COR-L47 (cell line): ENCODE results near the gene TBC1D5.

Experiments used
- DNase-seq: peaks from one replicate; lab custom pipeline; 2025; lab: John Stamatoyannopoulos, UW

The TBC1D5 gene

GRCh38 chr3:17290894-17291293 lies 451.5 kb downstream of the TBC1D5 start:
- no peak for DNase-seq

DNA sequence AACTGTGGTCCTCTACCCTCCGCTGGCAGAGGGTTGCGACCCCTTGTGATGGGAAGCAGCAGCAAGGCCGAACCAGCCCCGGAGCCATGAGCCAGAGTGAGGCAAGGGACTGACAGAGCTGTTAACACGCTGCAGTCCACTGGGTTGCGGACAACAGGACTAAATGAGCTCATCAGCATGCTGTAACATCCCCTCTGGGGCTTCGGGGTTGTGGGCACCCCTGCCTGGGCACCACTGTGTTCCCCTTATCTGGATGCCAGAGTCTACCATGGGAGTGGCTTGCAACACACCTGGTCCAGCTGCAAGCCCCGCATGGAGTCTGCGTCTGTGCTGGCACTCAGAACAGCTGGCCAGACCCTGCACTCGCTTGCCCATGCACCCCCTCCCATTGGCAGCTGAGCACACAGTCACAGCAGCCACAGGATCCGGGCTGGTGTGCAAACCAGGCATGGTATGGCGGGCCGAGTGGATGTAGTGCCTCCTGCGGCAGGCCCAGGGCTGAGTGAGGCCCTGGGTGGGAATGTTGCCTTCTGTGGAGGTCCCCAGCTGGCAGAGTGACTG lies 453.5 kb downstream of the TBC1D5 start:
- DNase-seq, result no peak

DNA sequence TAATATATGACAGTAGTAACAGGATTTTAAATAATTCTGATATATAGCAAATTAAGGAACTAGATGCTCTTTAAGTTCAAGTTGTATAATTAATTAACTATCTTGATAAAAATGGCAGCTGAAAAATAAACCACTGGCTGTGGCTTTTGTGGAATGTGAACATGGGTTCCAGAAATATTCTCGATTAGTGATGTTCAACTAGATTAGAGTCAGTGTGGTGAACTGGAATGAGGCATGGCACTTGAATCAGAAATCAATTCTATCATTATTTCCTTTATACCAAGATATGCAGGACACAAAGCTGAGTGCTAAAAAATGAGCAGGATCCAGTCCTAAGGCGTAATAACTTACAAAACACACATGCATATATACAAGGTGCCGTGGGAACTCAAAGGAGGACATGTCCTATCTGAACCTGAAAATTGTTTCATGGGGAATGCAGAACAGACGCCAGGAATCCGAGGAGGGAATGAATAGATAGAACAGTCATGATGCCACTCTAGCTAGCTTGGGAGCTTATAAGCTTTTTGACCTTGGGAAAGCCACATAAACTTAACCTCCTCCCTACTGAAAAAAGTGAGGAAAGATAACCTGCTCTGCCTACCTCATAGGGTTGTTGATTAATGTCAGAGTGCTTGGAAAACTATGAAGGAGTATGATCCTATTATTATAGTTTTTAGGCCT lies 455.3 kb downstream of the TBC1D5 start:
- no peak for DNase-seq

GRCh38 chr3:17278006-17278405 lies 464.4 kb downstream of the TBC1D5 start:
- no peak for DNase-seq

- DNase-seq, result no peak
Observed at GRCh38 chr3:17266846-17267245, 475.6 kb downstream of the TBC1D5 start.

DNA sequence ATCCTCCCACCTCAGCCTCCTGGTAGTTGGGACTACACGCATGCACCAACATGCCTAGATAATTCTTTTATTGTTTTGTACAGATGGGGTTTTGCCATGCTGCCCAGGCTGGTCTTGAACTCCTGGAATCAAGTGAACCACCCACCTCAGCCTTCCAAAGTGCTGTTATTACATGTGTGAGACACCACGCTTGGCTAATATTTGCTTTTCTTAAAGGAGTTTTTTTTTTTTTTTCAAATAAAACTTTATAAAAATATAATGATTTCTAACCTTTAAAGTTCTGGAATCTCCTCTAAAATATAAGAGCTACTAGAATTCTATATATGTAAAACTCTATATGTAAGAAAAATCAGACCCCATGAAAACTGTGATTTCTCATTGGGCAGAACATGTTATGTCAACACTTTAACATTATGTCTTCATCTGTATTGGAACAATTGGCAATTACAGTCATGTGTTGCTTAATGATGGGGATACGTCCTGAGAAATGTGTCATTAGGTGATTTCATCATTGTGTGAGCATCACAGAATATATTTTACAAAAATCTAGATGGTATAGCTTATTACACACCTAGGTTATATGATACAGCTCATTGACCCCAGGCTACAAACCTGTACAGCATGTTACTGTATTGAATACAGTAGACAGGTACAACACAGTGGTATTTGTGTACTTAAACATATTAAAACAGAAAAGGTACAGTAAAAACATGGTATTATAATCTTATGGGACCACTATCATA lies 480.6 kb downstream of the TBC1D5 start:
- no peak for DNase-seq

DNA sequence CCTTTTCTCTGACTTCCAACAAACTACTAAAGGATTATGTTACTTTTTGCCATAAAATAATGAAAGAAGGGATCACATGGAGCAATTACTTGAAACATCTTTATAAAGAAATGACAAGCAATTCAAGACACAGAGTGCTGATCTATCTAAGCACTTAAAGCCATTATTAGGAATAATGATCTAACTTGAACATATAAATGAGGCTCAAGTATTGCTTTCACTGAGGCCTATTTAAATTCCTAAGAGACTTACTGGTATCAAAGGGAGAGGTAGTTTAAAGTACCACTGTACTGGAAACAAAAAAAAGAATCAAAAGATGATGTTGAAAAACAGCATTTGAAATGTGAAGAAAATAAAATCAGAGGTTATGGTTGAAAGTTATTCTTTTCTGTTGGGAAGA lies 482.2 kb downstream of the TBC1D5 start:
- no peak for DNase-seq

- DNase-seq, result no peak
Observed at GRCh38 chr3:17259685-17260084, 482.7 kb downstream of the TBC1D5 start.

- DNase-seq, result no peak
Observed at GRCh38 chr3:17258823-17259436, 483.5 kb downstream of the TBC1D5 start.

- DNase-seq, result no peak
Observed at GRCh38 chr3:17257269-17257668, 485.2 kb downstream of the TBC1D5 start.

DNA sequence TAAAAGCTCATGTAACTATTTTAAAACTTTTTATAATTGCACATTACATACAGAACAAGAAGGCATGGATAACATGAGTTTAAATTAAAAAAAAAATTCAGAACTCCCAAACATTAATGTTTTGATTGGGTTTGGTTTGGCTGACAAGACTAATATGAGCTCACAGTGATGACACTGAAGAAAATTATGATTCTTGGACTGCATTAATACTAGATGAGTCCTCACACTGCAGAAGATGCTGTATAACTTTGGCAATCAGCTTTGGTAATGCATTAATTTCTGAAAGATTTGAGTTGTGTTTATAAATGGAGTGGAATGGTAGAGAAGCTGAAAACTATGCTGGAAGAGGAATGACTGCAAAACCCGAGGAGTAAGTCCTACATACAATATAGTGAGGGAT lies 498.8 kb downstream of the TBC1D5 start:
- DNase-seq, result no peak

GRCh38 chr3:17239417-17239816 lies 503.0 kb downstream of the TBC1D5 start:
- no peak for DNase-seq

- DNase-seq, result no peak
Observed at GRCh38 chr3:17238023-17238422, 504.4 kb downstream of the TBC1D5 start.

- no peak for DNase-seq
Observed at GRCh38 chr3:17235310-17235709, 507.1 kb downstream of the TBC1D5 start.

GRCh38 chr3:17234382-17234781 lies 508.0 kb downstream of the TBC1D5 start:
- no peak for DNase-seq

- DNase-seq, result peak; percentile 6
Observed at GRCh38 chr3:17233398-17233800, 509.0 kb downstream of the TBC1D5 start.

- DNase-seq, result no peak
Observed at GRCh38 chr3:17232442-17232841, 510.0 kb downstream of the TBC1D5 start.

DNA sequence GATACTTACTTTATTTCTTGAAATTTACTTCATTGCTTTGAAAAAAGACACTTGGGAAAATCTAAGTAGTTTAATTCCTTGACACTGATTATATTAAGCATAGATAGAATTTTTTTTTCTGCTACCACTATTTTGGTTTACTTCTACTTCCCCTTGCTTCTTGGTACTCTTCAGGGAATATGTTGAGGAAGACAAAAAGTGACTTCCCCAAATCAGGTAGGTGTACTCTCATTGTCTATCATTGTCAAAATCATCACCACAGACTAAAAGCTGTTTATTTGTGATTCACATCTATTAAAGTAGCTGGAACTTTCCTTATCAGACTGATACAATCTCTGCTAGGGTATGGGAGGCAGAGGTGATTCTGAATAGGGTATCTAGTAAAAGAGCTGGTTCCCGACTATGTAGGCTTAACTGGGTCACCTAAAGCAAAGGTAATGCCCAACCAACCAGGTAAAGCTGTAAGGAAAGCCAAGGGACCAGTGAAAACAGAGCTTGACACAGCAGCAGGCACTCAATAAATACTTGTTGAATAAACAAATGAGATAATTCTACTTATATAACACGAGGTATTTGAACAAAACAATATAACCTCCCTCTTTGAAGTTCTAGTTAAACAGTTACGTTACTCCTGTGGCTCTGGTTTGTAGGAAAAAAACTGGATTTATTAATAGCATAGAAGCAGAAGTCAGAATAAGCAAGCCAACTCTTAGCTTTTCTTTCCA lies 510.7 kb downstream of the TBC1D5 start:
- DNase-seq, result no peak

DNA sequence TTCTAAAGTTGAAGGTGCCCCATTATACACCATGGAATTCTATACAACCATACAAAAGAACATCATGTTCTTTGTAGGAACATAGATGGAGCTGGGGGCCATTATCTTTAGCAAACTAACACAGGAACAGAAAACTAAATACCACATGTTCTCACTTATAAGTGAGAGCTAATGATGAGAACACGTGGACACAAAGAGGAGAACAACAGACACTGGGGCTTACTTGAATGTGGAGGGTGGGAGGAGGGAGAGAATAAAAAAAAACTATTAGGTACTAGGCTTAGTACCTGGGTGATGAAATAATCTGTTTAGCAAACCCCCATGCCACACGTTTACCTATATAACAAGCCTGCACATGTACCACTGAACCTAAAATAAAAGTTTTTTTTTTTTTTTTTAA lies 515.0 kb downstream of the TBC1D5 start:
- DNase-seq, result no peak

DNA sequence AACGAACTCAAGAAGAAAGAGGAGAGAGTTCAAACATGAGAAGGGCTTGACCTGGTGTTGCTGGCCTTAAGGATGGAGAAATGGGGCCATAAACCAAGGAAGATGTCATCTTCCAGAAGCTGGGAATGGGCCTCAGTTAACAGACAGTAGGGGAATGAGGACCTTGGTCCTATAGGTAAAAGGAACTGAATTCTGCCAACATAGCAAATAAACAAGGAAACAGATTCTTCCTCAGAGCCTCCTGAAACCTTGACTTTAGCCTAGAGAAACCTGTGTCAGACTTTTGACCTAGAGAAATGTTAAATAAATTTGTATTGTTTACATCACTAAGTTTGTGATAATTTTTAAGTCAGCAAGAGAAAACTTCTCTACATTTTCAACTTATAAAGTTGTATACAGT lies 520.9 kb downstream of the TBC1D5 start:
- DNase-seq, result no peak

- no peak for DNase-seq
Observed at GRCh38 chr3:17219593-17219992, 522.8 kb downstream of the TBC1D5 start.

DNA sequence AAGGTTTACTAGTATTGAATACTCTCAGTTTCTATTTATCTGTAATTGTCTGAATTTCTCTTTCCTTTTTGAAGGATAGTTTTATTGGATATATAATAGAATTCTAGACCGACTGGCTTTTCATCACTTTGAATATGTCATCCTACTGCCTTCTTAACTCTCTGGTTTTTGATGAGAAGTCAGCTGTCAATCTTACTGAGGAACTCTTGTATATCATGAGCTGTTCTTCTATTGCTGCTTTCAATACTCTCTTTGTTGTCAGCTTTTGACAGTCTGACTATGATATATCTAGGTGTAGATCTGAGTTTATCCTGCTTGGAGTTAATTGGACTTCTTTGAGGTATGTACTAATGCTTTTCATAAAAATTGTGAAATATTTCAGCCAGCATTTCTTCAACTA lies 523.8 kb downstream of the TBC1D5 start:
- no peak for DNase-seq
